Left lung (tissue), 10 donors: ENCODE measurements around the gene BBS12. TPM values are rescaled to one million over a fixed set of nuclear protein-coding genes. Genes with fewer than 3 reads are reported as not detected.

ENCODE experiments used
- ATAC-seq: fragments of 200-7000 bp; cut with Tn5 transposase; one replicate; pipeline ENCODE4 v1.9.1; 2020; ENCODE audit warnings: moderate library complexity
- DNase-seq, 4 donors: peaks; one replicate each; pipeline ENCODE4 v3.0.0-alpha.2; 2013 to 2020
- H3K27ac ChIP-seq, 2 donors: fragments of 200-600 bp; sonication (generic) in 1 of 2; one replicate each; pipeline versions ENCODE4 v1.5.0 to v1.8.0; 2020 to 2021
- H3K27me3 ChIP-seq, 2 donors: fragments of 200-600 bp; sonication (generic) in 1 of 2; one replicate each; pipeline versions ENCODE4 v1.5.0 to v1.8.0; 2020 to 2021
- H3K36me3 ChIP-seq, 2 donors: fragments of 200-600 bp; sonication (generic) in 1 of 2; one replicate each; pipeline versions ENCODE4 v1.5.0 to v1.8.0; 2020 to 2021
- H3K4me1 ChIP-seq, 2 donors: fragments of 200-600 bp; one replicate each; pipeline ENCODE4 v1.8.0; 2021
- H3K4me3 ChIP-seq, 2 donors: fragments of 200-600 bp; sonication (generic) in 1 of 2; one replicate each; pipeline versions ENCODE4 v1.5.0 to v1.8.0; 2020 to 2021; ENCODE audit warnings: mild to moderate bottlenecking in 1 of 2
- H3K9me3 ChIP-seq, 2 donors: fragments of 200-600 bp; sonication (generic) in 1 of 2; one replicate each; pipeline versions ENCODE4 v1.5.0 to v1.8.0; 2020 to 2021
- CTCF ChIP-seq, 2 donors: fragments of 200-600 bp; sonication (generic) in 1 of 2; IDR thresholded peaks; one replicate each; pipeline versions ENCODE4 v1.5.0 to v1.8.0; 2021; ENCODE audit warnings: antibody characterized with exemption in 2 of 2
- intact Hi-C, 2 donors: fragments of 100-400 bp; cut with DNase I; formaldehyde crosslinking; loops; one replicate each; pipeline versions ENCODE4 v1.11.2 to v1.14.2; 2022
- polyA plus RNA-seq, 6 donors: library from polyadenylated mRNA; unstranded; fragments of 120-200 nt; gene quantifications; one replicate each; pipeline ENCODE4 v1.2.1, GENCODE V29; 2013; ENCODE audit not compliant: insufficient read length in 6 of 6
- total RNA-seq, 2 donors: library from RNA; stranded (reverse); fragmentation: NEBNext Ultra II Directional; extraction: Animal tissue kit (Norgen Biotek cat#: 25700); gene quantifications; one replicate each; pipeline ENCODE4 v1.2.1, GENCODE V29; 2021
- donor health status: DM: no; HTN: yes; CAD: no.
- donor health status: DM: no; HTN: no; CAD: no.

The BBS12 gene
- total and polyA plus RNA-seq, 8 donors, result 2.5 to 6.4 (median 5.5) TPM

DNA sequence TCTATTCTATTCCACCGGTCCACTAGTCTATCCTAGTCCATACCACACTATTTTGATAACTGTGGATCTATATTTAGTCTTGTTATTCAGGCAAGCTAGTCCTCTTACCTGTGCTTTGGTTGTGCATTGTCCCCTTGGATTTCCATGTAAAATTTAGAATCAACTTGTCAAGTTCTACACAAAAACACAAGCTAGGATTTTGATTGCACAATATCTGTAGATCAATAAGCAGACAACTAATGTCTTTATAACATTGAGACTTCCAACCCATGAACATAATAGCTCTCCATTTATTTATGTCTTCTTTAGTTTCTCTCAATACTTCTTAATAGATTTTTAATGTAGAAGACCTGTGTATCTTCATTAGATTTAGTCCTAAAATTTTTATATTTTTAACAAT, 10.2 kb upstream of the BBS12 start:
- no peak for ATAC-seq
- no peak for TF ChIP-seq CTCF (IDR thresholded peaks at IDR 0.05)
- H3K9me3 ChIP-seq, result no peaks in the 10 kb centered on the region
- no peaks in the 10 kb centered on the region for H3K36me3 ChIP-seq
- no peak for DNase-seq
- no peaks in the 10 kb centered on the region for H3K4me1 ChIP-seq
- H3K4me3 ChIP-seq, result no peak overlapping the region
- intact Hi-C loops, result no loop called here
- H3K27ac ChIP-seq, result no peak overlapping the region
- no peaks in the 10 kb centered on the region for H3K27me3 ChIP-seq

- TF ChIP-seq CTCF (IDR thresholded peaks at IDR 0.05), result no peak
Measured at GRCh38 chr4:122728856-122729255, 3.6 kb upstream of the BBS12 start.

DNA sequence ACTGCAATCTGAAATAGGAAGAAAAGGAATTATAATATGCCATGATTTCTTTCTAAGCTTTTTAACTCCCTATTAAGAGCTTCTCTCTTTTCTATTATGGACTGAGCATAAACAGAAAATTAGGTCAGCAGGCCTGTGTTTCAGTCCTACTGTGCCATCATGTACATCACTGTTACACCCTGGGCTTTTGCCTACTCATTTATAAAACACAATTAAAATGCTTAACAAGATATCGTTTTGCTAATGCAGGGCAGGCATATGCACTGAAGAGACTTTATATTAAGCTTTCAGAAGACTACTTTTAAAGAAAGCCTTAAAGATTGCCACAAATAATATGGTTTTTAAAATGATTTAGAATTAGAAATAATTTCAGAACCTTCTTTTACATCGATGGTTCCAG, 828 bp upstream of the BBS12 start:
- peak overlapping the region in 1 of 2 donors; percentile 92 for H3K27ac ChIP-seq
- H3K4me3 ChIP-seq, result peak overlapping the region in 1 of 2 donors; percentile 59
- no peak for ATAC-seq
- DNase-seq, result no peak
- no peaks in the 10 kb centered on the region for H3K9me3 ChIP-seq
- H3K27me3 ChIP-seq, result no peaks in the 10 kb centered on the region
- H3K4me1 ChIP-seq, result peaks cover 0 to 14% of the 10 kb centered on the region in 2 donors
- H3K36me3 ChIP-seq, result no peaks in the 10 kb centered on the region
- intact Hi-C loops, result no loop called here
- no peak for TF ChIP-seq CTCF (IDR thresholded peaks at IDR 0.05)

More at GRCh38 chr4:122728856-122729255, 3.6 kb upstream of the BBS12 start:
- intact Hi-C loops, result no loop called here
- Histone ChIP-seq H3K36me3 (no peaks in the 10 kb centered on the region), H3K4me3 (no peak overlapping the region), H3K4me1 (peaks cover 0 to 13% of the 10 kb centered on the region in 2 donors), H3K27ac (no peak overlapping the region), H3K9me3 (no peaks in the 10 kb centered on the region), H3K27me3 (no peaks in the 10 kb centered on the region)
- ATAC-seq (no peak), DNase-seq (no peak)

- Histone ChIP-seq H3K27ac (peak overlapping the region; percentile 49 to 91), H3K4me3 (peak overlapping the region; percentile 59 to 61), H3K36me3 (no peaks in the 10 kb centered on the region), H3K9me3 (no peaks in the 10 kb centered on the region), H3K4me1 (peaks cover 0 to 14% of the 10 kb centered on the region in 2 donors), H3K27me3 (no peaks in the 10 kb centered on the region)
- ATAC-seq, result no peak
- no peak for TF ChIP-seq CTCF (IDR thresholded peaks at IDR 0.05)
- no peak for DNase-seq
- intact Hi-C loops, result no loop called here
Measured at GRCh38 chr4:122733787-122734120, 1.2 kb downstream of the BBS12 start.

DNA sequence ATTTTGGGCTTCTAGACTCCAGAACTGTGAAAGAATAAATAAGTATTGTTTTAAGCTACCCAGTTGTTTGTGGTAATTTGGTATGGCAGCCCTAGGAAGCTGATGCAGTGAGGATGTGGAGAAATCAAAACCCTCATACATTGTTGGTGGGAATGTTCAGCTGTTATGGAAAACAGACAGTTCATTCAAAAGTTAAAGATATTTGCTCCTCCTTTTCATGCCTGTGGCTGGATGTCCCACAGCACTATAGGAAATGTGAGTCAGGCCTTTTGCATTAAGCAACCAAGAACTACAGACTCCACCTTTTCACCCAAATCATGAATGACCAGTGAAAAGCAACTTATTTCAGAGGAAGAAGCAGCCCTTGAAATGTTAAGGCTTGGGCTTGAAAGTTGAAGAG, 6.7 kb downstream of the BBS12 start:
- Histone ChIP-seq H3K27ac (no peak overlapping the region), H3K27me3 (no peaks in the 10 kb centered on the region), H3K4me3 (no peak overlapping the region), H3K9me3 (no peaks in the 10 kb centered on the region), H3K36me3 (peaks cover 0 to 15% of the 10 kb centered on the region in 2 donors), H3K4me1 (peaks cover 3 to 6% of the 10 kb centered on the region in 2 donors)
- ATAC-seq (no peak), DNase-seq (no peak)
- no peak for TF ChIP-seq CTCF (IDR thresholded peaks at IDR 0.05)
- intact Hi-C loops, result no loop called here
